IPS-NIHi7 (cell line): ENCODE data around the gene ERBB3.
A peak's percentile ranks its signal among the peaks of the same experiment; 100 is the strongest.
"Not testable (repeated sequence)": the region's sequence is repeated elsewhere in the genome, so short reads cannot be mapped to it uniquely, and the experiment has no call there.

Experiments
- DNase-seq: peaks from one replicate; pipeline ENCODE4 v3.0.0; 2012; ENCODE audit warnings: mixed read lengths; ENCODE audit errors: extremely low spot score

ERBB3 gene

GRCh38 chr12:56110571-56110970 is 30.6 kb downstream of the ERBB3 start:
- DNase-seq: no peak

- no peak for DNase-seq
Observed at GRCh38 chr12:56114084-56114483, 34.1 kb downstream of the ERBB3 start.

GRCh38 chr12:56115329-56115728 is 35.4 kb downstream of the ERBB3 start:
- DNase-seq: no peak

GRCh38 chr12:56116267-56117081 is 36.5 kb downstream of the ERBB3 start, which contains the start of gene RPL41:
Gene RPL41, plus strand, starts transcription at chr12:56116633.
- peak; percentile 67 for DNase-seq

GRCh38 chr12:56117082-56117706 is 37.2 kb downstream of the ERBB3 start:
- DNase-seq: not testable (repeated sequence)

GRCh38 chr12:56117778-56118687 is 38.1 kb downstream of the ERBB3 start, which contains the start of gene ZC3H10:
Gene ZC3H10, plus strand, starts transcription at chr12:56118266. Its CDS starts 2,297 bp downstream, at chr12:56120563.
- DNase-seq: peak; percentile 90

- DNase-seq: no peak
Observed at GRCh38 chr12:56118688-56119357, 38.9 kb downstream of the ERBB3 start.

- DNase-seq: peak; percentile 77
Observed at GRCh38 chr12:56119361-56119796, 39.4 kb downstream of the ERBB3 start.

GRCh38 chr12:56120158-56120846 is 40.3 kb downstream of the ERBB3 start:
- no peak for DNase-seq

GRCh38 chr12:56121204-56121870 is 41.4 kb downstream of the ERBB3 start:
- DNase-seq: no peak

GRCh38 chr12:56122637-56123036 is 42.7 kb downstream of the ERBB3 start:
- no peak for DNase-seq

- no peak for DNase-seq
Observed at GRCh38 chr12:56124133-56124532, 44.2 kb downstream of the ERBB3 start.

GRCh38 chr12:56126732-56127239 is 46.8 kb downstream of the ERBB3 start:
- no peak for DNase-seq

GRCh38 chr12:56127485-56127887 is 47.5 kb downstream of the ERBB3 start:
- DNase-seq: no peak

- peak; percentile 98 for DNase-seq
Observed at GRCh38 chr12:56127888-56128669, 48.1 kb downstream of the ERBB3 start, which contains the start of gene ESYT1. Gene ESYT1, plus strand, starts transcription at chr12:56128267. Its CDS starts 53 bp downstream, at chr12:56128320.

- peak; percentile 22 for DNase-seq
Observed at GRCh38 chr12:56128670-56129205, 48.8 kb downstream of the ERBB3 start.

GRCh38 chr12:56129206-56129941 is 49.4 kb downstream of the ERBB3 start:
- DNase-seq: peak; percentile 79

GRCh38 chr12:56129942-56130495 is 50.1 kb downstream of the ERBB3 start:
- no peak for DNase-seq
